GM19463 (cell line): ENCODE data around the gene LY6G5C.
A peak's percentile ranks its signal among the peaks of the same experiment; 100 is the strongest.

Source experiments
- ATAC-seq: cut with Tn5 transposase; IDR thresholded peaks from one replicate; pipeline ENCODE4 v1.9.1; 2021; ENCODE audit warnings: mild to moderate bottlenecking, moderate library complexity; ENCODE audit not compliant: unreplicated experiment

LY6G5C gene

DNA sequence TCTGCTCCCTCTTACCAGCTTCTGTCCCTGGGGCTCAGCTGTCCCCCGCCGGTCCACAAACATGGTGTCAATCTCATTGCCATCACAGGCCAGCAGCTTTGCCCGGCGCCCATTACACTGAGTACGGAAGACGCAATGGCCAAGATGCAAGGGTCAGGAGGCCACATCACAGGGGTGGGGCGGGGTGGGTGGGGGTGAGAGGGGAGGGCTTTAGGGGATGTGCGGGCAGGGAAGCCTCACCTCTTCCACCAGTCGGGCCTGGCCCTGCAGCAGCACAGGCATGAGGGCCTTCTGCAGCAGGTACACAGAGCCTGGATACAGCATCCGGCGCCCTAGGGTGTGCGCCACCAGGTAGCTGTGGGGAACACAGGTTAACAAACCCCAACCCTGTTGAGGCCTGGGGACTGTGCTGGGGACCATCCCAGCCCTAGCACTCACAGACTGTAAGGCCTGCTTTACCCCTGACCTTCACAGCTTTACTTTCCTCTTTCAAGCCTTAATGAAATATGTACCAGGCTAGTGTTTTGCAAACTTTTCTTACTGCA, 10.8 kb upstream of the LY6G5C start:
- ATAC-seq = no peak

DNA sequence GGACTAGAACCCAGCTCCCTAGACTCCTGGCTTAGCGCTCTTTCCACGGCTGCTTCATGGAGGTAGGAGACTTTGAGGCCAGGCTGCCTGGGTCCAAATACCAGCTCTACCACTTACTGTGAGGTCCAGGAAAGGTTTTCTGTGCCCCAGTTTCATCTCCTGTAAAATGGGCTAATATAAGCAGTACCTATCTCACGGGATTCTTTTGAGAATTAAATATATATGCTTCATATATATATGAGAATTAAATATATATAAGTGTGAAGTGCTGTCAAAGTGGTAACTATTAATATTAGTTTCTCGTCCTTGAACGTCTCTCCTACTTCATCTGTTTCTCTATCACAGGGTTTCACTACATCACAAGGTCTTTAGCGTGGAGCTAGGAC, 10.2 kb upstream of the LY6G5C start:
- ATAC-seq = no peak

DNA sequence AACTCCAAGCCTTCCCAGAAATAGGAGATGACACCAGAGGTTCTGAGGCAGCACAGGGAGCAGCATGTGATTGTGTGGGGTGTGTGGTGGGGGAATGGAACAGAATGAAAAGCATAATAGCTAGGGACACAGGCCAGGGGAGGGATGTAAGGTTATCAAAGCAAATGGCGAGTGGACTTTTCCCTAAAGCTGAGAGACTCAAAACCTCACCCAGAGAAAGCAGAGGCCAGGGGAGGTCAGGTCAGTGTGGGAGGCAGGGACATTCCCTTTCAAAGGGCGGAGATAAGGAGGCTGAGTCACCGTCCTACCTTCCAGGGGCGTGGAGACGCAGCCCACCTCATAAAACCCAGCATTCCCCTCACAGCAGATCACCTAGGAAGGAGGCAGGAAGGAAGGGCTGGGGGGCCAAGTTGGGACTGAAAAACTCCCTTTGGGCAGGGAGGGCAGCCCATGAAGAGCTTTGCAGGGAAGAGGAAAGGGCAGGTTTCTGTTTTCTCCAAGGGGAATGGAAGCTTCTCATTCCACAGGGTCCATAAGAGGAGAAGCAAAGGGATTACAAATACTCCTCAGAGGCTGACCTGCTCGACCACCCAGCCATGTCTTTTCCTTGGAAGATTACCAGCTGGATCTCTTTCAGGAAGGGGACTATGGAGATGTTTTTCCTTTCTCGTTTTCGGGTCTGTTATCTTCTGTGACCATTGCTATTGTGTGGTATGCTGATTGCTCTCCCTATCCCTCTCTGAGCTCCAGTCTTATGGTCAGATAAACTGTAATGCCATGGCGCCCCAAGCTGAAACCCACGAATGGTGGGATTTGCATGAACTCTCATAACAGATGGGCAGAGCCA, 9.6 kb upstream of the LY6G5C start:
- ATAC-seq = no peak

DNA sequence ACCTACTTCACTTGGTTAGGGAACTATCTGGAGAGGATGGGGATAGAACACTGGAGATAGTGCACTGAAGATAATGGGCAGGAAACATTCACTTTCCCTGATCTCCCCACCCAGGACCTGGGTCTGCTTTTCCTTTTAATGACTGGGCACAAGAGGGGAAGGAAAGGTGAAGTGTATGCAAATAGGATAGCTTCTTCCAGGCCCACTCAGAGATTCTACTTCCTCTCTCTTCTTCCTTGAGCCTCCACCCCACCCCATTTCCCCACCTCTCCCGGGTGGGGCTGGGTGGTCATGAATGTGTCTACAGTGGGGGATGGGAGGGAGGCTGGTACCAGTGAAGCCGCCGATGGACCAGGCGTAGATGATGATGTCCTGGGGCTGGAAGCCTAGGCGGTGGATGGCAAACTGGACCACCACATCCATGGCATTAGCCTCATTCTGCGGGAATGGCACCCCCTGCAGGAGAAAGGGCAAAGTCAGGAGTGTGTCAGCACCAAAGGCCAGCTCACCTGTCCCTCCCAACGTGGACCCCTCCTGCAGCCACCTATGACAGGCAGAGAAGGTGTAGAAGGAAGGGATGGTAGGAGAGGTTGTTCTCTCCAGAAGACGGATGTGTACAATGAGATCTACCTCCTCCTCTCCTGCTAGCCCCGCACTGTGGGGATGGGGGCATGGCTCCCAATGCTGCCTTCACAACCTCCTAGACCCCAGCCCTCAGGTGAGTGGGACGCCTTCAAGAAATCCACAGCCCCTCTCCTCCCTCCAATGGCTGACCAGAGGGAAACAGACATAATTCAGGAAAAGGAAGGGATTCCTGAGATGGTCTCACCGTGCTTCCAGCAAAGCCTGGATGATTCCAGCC, 8.6 kb upstream of the LY6G5C start:
- ATAC-seq = no peak

DNA sequence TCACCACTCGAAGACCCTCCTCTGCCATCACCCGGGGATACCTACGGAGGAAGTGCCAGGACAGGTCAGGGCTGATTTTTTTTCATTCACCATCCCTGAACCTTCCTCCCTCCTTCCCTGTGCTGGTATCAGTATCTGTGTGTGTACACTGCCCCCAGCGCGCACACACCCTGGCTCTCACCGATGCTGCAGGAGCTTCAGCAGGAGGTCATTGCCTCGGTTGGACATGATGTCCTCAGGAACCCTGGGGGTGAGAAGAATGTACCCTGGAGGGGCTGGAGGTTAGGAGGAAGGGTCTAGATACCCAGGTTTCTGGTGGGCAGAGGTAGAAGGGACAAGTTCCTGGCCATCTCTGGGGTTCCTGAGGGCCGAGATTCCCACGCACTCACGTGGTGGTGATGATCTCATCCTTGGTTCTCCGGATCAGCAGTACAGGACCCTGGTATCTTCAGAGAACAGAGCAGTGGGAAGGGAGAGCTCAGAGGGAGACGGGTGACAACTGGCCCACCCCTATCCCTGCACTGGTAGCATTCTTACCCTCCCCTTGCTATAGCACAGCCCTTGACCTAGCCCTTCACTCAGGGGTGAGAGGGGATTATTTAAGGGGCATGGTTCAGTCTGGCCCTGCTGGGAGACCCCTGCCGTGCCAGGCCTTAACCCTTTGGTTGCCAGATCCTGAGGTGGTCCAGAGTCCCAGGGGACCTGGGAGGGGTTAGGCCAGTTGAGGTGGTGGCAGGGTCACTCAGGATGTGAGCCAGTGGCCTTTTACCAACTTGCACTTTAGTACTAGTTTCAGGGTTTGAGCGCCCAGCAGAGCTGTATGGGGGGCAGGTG, 7.2 kb upstream of the LY6G5C start:
- ATAC-seq = no peak

DNA sequence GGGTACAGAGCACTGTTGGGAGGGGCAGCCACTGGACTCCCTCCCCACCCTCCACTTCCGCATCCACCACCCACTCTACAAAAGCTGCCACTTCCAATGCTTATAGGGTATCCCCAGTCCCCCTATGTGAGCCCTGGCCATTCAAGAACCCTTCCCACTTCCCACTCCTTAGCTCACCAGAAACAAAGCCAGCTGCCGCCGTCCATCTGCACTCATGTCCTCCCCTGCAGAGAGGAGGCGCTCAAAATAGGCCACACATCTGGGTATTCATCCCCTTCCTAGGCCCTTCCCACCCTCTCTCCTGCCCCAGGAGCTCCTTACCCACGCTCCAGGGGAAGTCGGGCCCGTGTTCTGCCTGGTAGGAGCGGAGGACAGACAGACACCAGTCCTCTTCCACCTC, 6.5 kb upstream of the LY6G5C start:
- no peak for ATAC-seq

DNA sequence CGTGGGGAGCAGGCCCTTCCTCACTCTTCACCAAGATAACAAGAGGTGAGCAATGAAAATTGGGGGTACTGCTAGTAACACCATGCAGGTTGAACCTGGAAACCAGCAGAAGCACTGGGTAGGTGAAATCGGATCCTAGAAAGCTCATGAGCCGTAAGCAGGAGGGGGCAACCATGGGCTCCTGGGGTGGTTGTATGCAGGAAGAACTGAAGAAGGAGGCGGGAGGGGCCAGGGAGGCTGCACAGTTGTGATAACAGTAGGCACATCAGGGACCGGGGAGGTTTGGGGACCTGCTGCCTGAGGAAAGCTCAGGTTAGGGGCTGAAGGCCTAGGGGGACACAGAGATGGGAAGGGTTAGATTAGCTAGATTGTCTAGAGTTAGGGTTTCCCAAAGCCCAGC, 5.6 kb upstream of the LY6G5C start:
- no peak for ATAC-seq

DNA sequence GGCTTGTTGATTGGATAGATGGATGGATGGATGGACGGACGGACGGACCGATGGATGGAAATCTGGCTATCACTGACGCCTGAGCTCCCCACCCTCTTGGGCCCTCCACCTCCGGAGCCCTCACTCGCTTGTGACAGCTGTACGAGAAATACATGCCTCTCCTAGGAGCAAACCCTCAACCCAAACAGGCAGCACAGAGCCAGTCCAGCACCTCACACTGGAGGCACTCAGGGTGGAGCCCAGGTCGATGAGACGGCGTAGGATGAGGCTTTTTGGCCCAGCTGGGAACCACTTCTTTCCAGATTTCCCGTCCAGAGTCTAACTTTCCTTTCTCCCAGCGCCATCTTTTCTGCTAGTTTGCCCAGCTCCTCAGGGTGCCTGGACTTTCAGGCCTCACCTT, 2.7 kb upstream of the LY6G5C start:
- ATAC-seq = no peak

DNA sequence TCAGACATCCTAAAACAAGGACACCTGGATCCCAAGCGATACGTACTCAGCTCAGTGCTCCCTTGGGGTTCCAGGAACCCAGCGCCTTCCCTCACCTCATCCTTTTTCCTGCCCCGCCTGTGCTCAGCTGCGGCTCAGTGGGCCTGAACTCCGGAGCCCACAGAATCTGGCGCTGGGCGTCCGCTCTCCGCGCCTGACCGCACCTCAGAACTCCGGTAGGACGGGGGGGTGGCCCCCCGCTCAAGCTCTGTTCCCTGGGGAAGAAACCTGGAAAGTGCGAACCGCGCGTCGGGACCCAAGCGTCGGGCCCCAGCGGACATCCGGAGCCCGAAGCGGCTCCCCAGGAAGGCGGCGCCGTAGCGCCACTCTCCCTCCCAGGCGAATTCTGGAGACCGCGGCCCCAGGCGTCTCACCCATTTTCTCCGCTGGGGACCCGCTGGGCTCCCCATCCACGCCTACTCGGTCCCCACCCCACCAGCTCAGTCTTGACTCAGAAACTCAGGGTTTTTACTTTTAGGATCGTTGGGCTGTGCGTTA, 336 bp upstream of the LY6G5C start:
- ATAC-seq = no peak

DNA sequence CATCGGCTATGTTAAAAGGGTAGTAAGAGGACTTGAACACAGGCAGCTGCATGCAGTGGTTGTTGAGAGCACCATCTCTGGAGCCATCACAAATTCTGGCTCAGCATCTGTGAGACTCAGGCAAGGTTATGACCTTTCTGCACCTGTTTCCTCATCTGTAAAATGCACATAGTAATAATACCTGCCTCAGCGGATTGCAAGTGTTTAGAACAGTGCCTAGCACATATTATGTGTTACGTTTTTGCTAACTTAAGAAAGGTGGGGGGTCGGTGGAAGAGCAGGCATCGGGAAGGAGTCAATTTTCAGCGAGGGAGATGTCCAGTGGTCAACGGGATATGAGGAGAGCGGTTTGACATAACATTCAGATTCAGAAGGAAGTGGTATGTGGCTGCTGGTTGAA, 2.9 kb downstream of the LY6G5C start:
- ATAC-seq = no peak

DNA sequence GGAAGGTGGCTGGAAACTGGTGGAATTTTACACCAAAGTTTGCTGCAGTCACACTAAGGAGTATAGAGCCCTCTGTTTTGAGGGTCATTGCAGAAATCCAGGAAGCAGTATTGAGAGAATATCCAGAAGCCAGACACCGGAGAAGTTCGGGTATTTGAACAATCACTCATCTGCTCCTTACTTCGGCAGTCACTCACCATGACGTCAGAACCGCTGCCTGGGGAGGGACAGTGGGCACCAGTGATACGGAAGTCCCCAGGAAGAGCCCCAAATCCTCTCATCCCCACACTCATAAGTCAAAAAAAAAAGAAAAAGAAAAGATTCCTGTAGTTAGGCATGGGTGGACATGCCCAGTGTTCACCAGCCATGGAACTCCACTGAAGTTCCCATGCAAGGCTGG, 4.0 kb downstream of the LY6G5C start:
- no peak for ATAC-seq

DNA sequence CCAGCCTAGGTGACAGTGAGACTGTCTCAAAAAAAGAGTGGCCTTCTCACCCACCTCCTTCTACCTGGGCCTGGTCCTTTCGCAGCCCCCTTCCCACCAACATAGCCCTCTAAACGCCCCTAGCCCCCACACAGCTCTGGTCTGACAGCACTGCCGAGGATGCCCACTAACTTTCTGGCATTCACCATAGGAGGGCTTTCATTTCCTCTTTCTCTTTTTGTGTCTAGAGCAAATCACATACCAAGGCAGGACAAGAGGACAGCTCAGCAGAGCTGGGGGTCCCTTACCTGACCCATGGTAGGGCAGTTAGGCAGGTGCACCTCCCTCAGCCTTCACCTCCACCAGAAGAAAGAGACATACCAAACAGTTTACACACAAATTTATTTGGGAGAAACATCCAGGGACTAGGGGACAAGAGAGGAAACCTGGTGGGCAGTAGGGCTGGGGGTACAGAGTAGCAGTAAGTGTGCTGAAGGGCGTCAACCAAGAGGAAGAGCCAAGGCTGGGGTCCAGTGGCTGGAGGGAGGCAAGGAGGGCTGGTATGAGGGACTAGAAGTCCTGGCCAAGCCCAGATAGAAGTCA, 4.5 kb downstream of the LY6G5C start:
- ATAC-seq = no peak

DNA sequence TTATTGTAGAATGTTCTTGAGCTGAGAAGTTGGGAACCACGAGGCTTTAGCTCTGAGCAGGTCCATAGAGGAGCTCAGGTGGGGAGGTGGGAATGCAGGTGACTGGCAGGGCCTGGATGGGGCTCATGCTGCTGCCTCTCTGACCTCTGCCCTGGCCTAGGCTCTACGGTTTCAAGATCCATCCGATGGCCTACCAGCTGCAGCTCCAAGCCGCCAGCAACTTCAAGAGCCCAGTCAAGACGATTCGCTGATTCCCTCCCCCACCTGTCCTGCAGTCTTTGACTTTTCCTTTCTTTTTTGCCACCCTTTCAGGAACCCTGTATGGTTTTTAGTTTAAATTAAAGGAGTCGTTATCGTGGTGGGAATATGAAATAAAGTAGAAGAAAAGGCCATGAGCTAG, 11.2 kb downstream of the LY6G5C start, which contains the start of gene LY6G5B:
TSS of gene LY6G5B (plus strand) at position 301 of the 400 bp plus-strand sequence. CDS start 975 bp downstream, outside the sequence.
- ATAC-seq = no peak

DNA sequence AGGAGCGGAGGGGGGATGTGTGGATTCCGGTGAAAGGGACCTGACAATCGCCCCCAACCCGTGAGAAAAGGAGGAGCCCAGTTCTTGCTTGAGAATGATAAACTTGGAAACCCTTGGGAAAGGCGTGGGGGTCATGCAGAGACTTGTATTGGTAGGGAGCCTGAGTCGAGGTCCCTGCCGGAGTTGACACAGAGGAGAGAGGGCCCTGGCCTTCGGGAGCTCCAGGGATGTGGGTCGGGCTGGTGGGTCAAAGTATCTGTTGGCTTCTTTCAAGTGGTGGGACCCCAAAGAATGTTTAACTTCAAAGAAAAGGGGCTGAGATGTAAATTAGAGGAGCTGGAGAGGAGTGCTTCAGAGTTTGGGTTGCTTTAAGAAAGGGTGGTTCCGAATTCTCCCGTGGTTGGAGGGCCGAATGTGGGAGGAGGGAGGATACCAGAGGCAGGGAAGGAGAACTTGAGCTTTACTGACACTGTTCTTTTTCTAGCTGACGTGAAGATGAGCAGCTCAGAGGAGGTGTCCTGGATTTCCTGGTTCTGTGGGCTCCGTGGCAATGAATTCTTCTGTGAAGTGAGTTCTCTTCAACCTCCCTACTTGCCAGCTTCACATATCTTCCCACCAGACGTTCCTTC, 14.4 kb downstream of the LY6G5C start:
- no peak for ATAC-seq

DNA sequence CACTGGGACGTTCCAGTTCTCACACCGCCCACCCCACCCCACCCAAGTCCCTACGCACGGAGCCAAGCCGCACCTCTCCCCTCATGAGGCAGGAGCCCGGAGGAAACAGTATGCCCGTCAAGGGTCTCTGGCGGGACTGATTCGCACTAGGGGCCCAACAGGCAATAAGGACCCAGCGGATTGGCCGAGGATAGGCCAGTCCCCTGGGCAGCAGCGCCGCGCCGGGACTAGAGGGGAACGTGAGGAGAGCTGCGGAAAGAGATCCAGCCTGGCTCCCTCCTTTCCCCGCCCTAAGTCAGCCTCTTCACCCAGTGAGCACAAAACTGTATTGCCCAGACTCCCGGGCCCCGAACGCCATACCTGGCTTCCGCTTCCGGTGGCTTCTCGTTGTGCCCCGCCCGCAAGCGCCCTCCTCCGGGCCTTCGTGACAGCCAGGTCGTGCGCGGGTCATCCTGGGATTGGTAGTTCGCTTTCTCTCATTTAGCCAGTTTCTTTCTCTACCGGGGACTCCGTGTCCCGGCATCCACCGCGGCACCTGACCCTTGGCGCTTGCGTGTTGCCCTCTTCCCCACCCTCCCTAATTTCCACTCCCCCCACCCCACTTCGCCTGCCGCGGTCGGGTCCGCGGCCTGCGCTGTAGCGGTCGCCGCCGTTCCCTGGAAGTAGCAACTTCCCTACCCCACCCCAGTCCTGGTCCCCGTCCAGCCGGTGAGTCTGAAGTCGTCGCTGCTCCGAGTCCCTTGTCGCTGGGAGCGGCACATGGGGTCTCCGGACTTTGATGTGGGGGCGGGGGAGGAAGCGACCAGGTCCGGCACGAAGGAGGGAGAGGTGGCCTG, 15.1 kb downstream of the LY6G5C start, which contains the start of gene CSNK2B:
TSS of gene CSNK2B (plus strand) at position 580 of the 836 bp plus-strand sequence. CDS start 752 bp downstream, outside the sequence.
- peak; percentile 79 for ATAC-seq

DNA sequence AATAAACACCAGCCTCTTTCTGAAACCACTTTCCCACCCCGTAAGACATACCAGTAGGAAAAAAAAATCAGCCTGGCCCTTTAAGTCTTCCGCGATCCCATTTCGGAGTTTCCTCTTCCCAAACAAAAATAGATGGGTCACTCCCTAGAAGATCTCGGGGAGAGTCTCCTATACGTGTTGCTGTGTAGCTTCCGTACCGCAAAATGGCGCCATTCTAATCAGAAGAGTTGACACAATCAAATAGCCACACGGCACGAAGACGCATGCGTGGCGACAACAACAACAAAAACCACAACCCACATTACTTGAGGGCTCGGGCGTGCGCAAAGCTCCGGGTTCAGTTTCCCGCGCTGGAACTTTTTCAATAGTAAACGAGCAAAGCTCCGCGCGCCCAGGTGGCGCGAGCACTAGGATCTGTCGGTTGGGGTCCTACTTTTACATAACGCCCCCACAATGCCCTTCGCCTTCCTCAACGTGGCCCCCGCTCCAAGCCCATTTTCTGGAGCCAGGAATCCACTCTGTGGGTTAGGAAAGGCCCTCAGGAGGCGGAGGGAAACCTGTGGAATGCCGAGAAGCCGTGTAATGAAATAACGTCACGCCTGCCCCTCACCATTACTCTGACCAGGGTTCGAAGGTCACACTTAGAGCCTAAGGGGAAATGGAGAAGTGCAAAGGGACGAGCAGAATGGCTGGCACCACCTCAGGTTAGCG, 15.9 kb downstream of the LY6G5C start, which contains the start of gene GPANK1:
TSS of gene GPANK1 (minus strand) at position 208 of the 711 bp plus-strand sequence. CDS start 519 bp downstream, outside the sequence.
- ATAC-seq = no peak

DNA sequence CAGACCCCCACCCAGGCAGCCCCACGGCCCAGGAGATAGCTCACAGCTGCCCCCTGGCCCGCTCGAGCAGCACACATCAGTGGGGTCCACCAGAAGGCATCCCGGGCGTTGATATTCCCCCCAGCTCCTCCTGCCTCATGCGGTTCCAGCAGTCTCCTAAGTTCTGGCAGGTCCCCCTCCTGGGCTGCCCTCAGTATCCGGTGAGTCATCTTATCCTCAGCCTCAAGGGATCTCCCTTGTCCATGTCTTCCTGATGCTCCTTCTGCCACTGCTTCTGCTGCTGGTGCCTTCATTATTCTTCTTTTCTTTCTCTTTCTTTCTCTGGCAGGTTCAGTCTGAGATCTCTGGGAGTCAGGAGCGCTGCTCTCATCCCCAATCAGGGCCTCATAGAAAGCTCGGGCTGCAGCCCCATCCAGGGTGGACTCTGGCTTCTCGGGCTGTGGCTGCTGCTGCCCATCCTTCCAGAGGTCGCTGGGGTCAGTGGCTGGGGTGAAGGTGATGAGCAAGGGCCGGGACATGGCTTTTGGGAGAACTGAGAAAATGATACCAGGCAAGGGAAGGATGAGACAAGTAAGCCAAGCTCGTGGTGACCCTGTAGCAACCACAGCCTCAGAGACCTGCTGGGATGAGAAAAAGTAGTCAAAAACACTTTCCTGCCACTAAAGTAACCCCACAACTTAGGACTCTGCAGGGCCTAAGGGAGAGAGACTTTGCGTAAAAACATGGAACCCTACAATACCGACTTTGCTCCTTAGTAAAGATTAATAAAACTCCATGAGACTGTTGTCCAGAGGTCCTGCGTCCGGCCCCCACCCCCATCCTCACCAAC, 16.7 kb downstream of the LY6G5C start:
- ATAC-seq = no peak
